H9 (cell line): ENCODE results near the gene KRT86. TPM values are rescaled to one million over a fixed set of nuclear protein-coding genes. Genes with fewer than 3 reads are reported as not detected.

Experiments used
- DNase-seq: peaks from one replicate; pipeline ENCODE4 v3.0.0-alpha.2; 2017
- H2AFZ ChIP-seq: one replicate; pipeline ENCODE4 v1.6.1; 2013; ENCODE audit warnings: mild to moderate bottlenecking, low read length, control low read depth, moderate library complexity
- H2AK5ac ChIP-seq: 2 replicates; pipeline ENCODE4 v1.6.1; 2013; ENCODE audit warnings: low read length, control low read depth, mixed read lengths; ENCODE audit not compliant: insufficient read length
- H2BK120ac ChIP-seq: one replicate; pipeline ENCODE4 v1.6.1; 2013; ENCODE audit warnings: low read depth, mild to moderate bottlenecking, low read length, control low read depth, inconsistent platforms; ENCODE audit not compliant: poor library complexity, severe bottlenecking
- H2BK12ac ChIP-seq: 2 replicates; pipeline ENCODE4 v1.6.1; 2013; ENCODE audit warnings: low read length, control low read depth, mixed read lengths, low read depth; ENCODE audit not compliant: insufficient read length
- H2BK15ac ChIP-seq: 2 replicates; pipeline ENCODE4 v1.6.1; 2013; ENCODE audit warnings: low read depth, low read length, control low read depth
- H2BK20ac ChIP-seq: one replicate; pipeline ENCODE4 v1.6.1; 2013; ENCODE audit warnings: low read depth, mild to moderate bottlenecking, low read length, control low read depth, inconsistent platforms; ENCODE audit not compliant: poor library complexity, severe bottlenecking
- H2BK5ac ChIP-seq: 2 replicates; pipeline ENCODE4 v1.6.1; 2013; ENCODE audit warnings: low read length, control low read depth, mixed read lengths; ENCODE audit not compliant: insufficient read length
- H3K14ac ChIP-seq: 2 replicates; pipeline ENCODE4 v1.6.1; 2013; ENCODE audit warnings: low read length, control low read depth; ENCODE audit not compliant: insufficient read depth
- H3K18ac ChIP-seq: 2 replicates; pipeline ENCODE4 v1.6.1; 2013; ENCODE audit warnings: low read depth, mild to moderate bottlenecking, mixed read lengths, low read length, control low read depth; ENCODE audit not compliant: insufficient read length
- H3K23ac ChIP-seq: 2 replicates; pipeline ENCODE4 v1.6.1; 2013; ENCODE audit warnings: low read length, control low read depth, mixed read lengths, low read depth; ENCODE audit not compliant: insufficient read length
- H3K23me2 ChIP-seq: 2 replicates; pipeline ENCODE4 v1.6.1; 2013; ENCODE audit warnings: low read depth, mild to moderate bottlenecking, mixed read lengths, low read length, control low read depth; ENCODE audit not compliant: insufficient read length, poor library complexity, severe bottlenecking
- H3K27ac ChIP-seq: 2 replicates; pipeline ENCODE4 v1.5.1; 2013; ENCODE audit warnings: low read length, control low read depth, mixed read lengths, low read depth; ENCODE audit not compliant: insufficient read length
- H3K27me3 ChIP-seq: 2 replicates; pipeline ENCODE4 v1.6.1; 2013; ENCODE audit warnings: low read length, control low read depth, inconsistent platforms; ENCODE audit not compliant: insufficient read depth
- H3K4ac ChIP-seq: 2 replicates; pipeline ENCODE4 v1.6.1; 2013; ENCODE audit warnings: low read depth, mild to moderate bottlenecking, control low read depth, inconsistent platforms, low read length, moderate library complexity
- H3K4me1 ChIP-seq: 2 replicates; pipeline ENCODE4 v1.6.1; 2013; ENCODE audit warnings: low read length, control low read depth, inconsistent platforms; ENCODE audit not compliant: insufficient read depth
- H3K4me2 ChIP-seq: 2 replicates; pipeline ENCODE4 v1.6.1; 2013; ENCODE audit warnings: low read length, control low read depth, mixed read lengths; ENCODE audit not compliant: insufficient read length, insufficient read depth
- H3K56ac ChIP-seq: 2 replicates; pipeline ENCODE4 v1.6.1; 2013; ENCODE audit warnings: low read depth, mild to moderate bottlenecking, mixed read lengths, low read length, control low read depth; ENCODE audit not compliant: insufficient read length
- H3K79me1 ChIP-seq: 2 replicates; pipeline ENCODE4 v1.6.1; 2013; ENCODE audit warnings: low read depth, mild to moderate bottlenecking, moderate library complexity, low read length, control low read depth, inconsistent platforms; ENCODE audit not compliant: insufficient read depth, poor library complexity, severe bottlenecking
- H3K79me2 ChIP-seq: 2 replicates; pipeline ENCODE4 v1.6.1; 2013; ENCODE audit warnings: low read length, control low read depth, inconsistent platforms; ENCODE audit not compliant: insufficient read depth
- H3K9ac ChIP-seq: 2 replicates; pipeline ENCODE4 v1.6.1; 2013; ENCODE audit warnings: low read length, control low read depth, mixed read lengths; ENCODE audit not compliant: insufficient read length; ENCODE audit errors: extremely low read depth
- H3K9me3 ChIP-seq: one replicate; pipeline ENCODE4 v1.6.1; 2013; ENCODE audit warnings: low read depth, low read length, inconsistent platforms; ENCODE audit not compliant: control insufficient read depth
- H3T11ph ChIP-seq: one replicate; pipeline ENCODE4 v1.6.1; 2013; ENCODE audit warnings: mild to moderate bottlenecking, low read length, control low read depth, inconsistent platforms
- H4K20me1 ChIP-seq: one replicate; pipeline ENCODE4 v1.6.1; 2013; ENCODE audit not compliant: control insufficient read depth, insufficient read length, insufficient read depth
- H4K5ac ChIP-seq: 2 replicates; pipeline ENCODE4 v1.6.1; 2013; ENCODE audit warnings: low read depth, mild to moderate bottlenecking, mixed read lengths, low read length, control low read depth; ENCODE audit not compliant: insufficient read length
- H4K8ac ChIP-seq: replicated peaks from 2 replicates; pipeline ENCODE4 v1.6.1; 2013; ENCODE audit warnings: low read length, control low read depth, mixed read lengths, low read depth; ENCODE audit not compliant: insufficient read length
- H4K91ac ChIP-seq: 2 replicates; pipeline ENCODE4 v1.6.1; 2013; ENCODE audit warnings: low read depth, mild to moderate bottlenecking, moderate library complexity, mixed read lengths, low read length, control low read depth; ENCODE audit not compliant: insufficient read length
- H3K27ac Mint-ChIP-seq, 3 experiments: 2 replicates in 2 of 3; 3 replicates in 1 of 3; pipeline ENCODE4 v1.8.0; 2020 to 2021; ENCODE audit warnings: mixed read lengths in 3 of 3, mild to moderate bottlenecking in 1 of 3, moderate library complexity in 1 of 3
- H3K27me3 Mint-ChIP-seq: 2 replicates; pipeline ENCODE4 v1.8.0; 2021; ENCODE audit warnings: low read depth, mild to moderate bottlenecking, moderate library complexity, mixed read lengths
- H3K36me3 Mint-ChIP-seq, 3 experiments: 2 replicates in 2 of 3; 3 replicates in 1 of 3; pipeline ENCODE4 v1.8.0; 2020 to 2021; ENCODE audit warnings: low read depth in 3 of 3, mixed read lengths in 3 of 3; ENCODE audit not compliant: insufficient read depth in 1 of 3
- H3K4me1 Mint-ChIP-seq, 2 experiments: 2 replicates each; pipeline ENCODE4 v1.8.0; 2020; ENCODE audit warnings: mixed read lengths in 2 of 2
- H3K4me3 Mint-ChIP-seq, 2 experiments: 2 replicates in 1 of 2; 3 replicates in 1 of 2; pipeline ENCODE4 v1.8.0; 2020 to 2021; ENCODE audit warnings: mild to moderate bottlenecking in 2 of 2, mixed read lengths in 2 of 2, moderate library complexity in 1 of 2
- H3K9me3 Mint-ChIP-seq, 2 experiments: 2 replicates in 1 of 2; 3 replicates in 1 of 2; pipeline ENCODE4 v1.8.0; 2020; ENCODE audit warnings: mild to moderate bottlenecking in 2 of 2, mixed read lengths in 2 of 2, moderate library complexity in 1 of 2
- WGBS: extraction: QIAGEN DNeasy Blood & Tissue Kit; methylation state at CpG from one replicate; pipeline ENCODE4 v1.1.7; 2013; ENCODE audit warnings: missing lambda C conversion rate, low lambda C conversion rate, mixed read lengths; ENCODE audit not compliant: insufficient read length; ENCODE audit errors: extremely low coverage; 5-methylcytosine and 5-hydroxymethylcytosine counted together
- total RNA-seq: library from RNA; stranded (reverse); gene quantifications from 2 replicates; pipeline ENCODE4 v1.2.1, GENCODE V29; 2021
- TF ChIP-seq, protein P1 (sequence below): fragments of 200-600 bp; sonication (generic); conservative IDR thresholded peaks from 3 replicates; pipeline ENCODE4 v1.8.0; 2021; ENCODE audit warnings: antibody characterized with exemption, mild to moderate bottlenecking

KRT86 gene
- total RNA-seq, 1 experiment from 2014 or later: not detected

DNA sequence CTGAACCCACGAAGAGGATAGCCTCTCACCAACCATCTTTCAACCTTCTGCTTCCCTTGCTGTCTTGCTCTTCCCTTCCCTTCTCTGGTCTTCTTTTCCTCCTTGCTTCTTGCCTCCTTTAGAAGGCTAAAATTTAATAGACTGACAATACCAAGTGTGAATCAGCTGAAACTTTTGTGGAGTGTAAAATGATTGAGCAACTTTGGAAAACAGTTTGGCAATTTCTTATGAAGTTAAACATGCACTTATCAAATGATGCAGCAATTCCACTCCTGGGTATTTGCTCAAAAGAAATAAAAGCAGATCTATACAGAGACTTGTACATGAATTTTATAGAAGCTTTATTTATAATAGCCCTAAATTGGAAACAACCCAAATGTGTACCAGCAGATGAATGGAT lies 3.3 kb upstream of the KRT86 start:
- Histone ChIP-seq H4K91ac (no peak overlapping the region), H3K23ac (no peak overlapping the region), H3K56ac (no peak overlapping the region), H2AK5ac (no peak overlapping the region), H3K4me2 (no peak overlapping the region), H4K20me1 (no peaks in the 10 kb centered on the region), H2BK120ac (no peak overlapping the region), H3K9me3 (no peaks in the 10 kb centered on the region), H4K8ac (no peak overlapping the region), H3K23me2 (no peaks in the 10 kb centered on the region), H3K9ac (no peak overlapping the region), H3K79me2 (no peaks in the 10 kb centered on the region), H2AFZ (no peak overlapping the region), H2BK12ac (no peak overlapping the region), H3K27me3 (no peaks in the 10 kb centered on the region; the same call in 1 of the 2 replicates), H3K79me1 (no peaks in the 10 kb centered on the region), H3K4ac (no peak overlapping the region), H3K4me1 (no peaks in the 10 kb centered on the region), H3K14ac (no peak overlapping the region), H3K27ac (no peak overlapping the region), H4K5ac (no peak overlapping the region), H3T11ph (no peak overlapping the region), H3K18ac (no peak overlapping the region), H2BK5ac (no peak overlapping the region), H2BK15ac (no peak overlapping the region), H2BK20ac (no peak overlapping the region)
- H3K27me3 Mint-ChIP-seq: peaks cover 35% of the 10 kb centered on the region
- peaks cover 0 to 2% of the 10 kb centered on the region in 2 experiments for H3K4me1 Mint-ChIP-seq
- no peak overlapping the region for H3K4me3 Mint-ChIP-seq
- TF ChIP-seq, protein P1, sequence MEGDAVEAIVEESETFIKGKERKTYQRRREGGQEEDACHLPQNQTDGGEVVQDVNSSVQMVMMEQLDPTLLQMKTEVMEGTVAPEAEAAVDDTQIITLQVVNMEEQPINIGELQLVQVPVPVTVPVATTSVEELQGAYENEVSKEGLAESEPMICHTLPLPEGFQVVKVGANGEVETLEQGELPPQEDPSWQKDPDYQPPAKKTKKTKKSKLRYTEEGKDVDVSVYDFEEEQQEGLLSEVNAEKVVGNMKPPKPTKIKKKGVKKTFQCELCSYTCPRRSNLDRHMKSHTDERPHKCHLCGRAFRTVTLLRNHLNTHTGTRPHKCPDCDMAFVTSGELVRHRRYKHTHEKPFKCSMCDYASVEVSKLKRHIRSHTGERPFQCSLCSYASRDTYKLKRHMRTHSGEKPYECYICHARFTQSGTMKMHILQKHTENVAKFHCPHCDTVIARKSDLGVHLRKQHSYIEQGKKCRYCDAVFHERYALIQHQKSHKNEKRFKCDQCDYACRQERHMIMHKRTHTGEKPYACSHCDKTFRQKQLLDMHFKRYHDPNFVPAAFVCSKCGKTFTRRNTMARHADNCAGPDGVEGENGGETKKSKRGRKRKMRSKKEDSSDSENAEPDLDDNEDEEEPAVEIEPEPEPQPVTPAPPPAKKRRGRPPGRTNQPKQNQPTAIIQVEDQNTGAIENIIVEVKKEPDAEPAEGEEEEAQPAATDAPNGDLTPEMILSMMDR: no peak
- no peaks in the 10 kb centered on the region for H3K36me3 Mint-ChIP-seq
- no peaks in the 10 kb centered on the region for H3K9me3 Mint-ChIP-seq
- no peak overlapping the region for H3K27ac Mint-ChIP-seq
- DNase-seq: no peak
- WGBS: no CpG with 5 or more reads among the region's 1 CpG
